OCI-LY3 (cell line): ENCODE results near the gene CPED1.

Experiments used
- EZH2phosphoT487 ChIP-seq: fragments of 200-600 bp; shearing (Covaris generic); IDR thresholded peaks from 2 replicates; pipeline ENCODE4 v1.6.1; 2018; ENCODE audit warnings: antibody characterized with exemption, mixed run types, low read depth
- TF ChIP-seq, protein P1 (sequence below): fragments of 200-600, 300-600 bp; sonication (generic); IDR thresholded peaks from 2 replicates; pipeline ENCODE4 v1.5.1; 2014; ENCODE audit warnings: antibody characterized with exemption, low read length, low read depth

DNA sequence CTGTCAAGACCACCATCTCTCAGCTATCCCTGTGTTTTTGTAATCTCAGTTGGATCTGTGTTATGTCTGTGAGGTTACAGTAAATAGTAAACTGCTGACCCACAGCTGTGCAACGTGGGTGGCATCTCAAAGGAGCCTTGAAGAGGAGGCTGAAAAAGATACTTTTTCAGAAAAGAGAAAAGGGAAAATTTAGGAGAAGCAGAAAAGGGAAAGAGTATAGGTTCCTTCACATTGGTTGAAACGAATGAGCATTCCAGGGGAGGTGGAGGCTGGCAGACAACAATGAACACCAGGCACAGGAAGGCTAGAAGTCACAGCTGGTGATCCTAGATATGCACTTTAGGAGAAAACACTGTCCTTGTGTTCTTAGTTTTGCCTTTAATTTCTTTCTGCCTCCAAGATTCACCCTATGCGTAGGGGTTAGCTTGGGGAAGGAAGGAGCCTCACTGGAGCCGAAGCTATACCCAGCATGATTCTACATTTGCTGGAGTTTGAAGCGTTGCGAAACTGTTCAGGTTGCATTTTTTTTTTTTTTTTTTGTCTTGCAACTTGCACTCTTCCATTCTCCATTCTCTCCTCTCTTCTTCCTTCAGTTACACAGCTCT is 18.3 kb downstream of the CPED1 start:
- TF ChIP-seq, protein P1, sequence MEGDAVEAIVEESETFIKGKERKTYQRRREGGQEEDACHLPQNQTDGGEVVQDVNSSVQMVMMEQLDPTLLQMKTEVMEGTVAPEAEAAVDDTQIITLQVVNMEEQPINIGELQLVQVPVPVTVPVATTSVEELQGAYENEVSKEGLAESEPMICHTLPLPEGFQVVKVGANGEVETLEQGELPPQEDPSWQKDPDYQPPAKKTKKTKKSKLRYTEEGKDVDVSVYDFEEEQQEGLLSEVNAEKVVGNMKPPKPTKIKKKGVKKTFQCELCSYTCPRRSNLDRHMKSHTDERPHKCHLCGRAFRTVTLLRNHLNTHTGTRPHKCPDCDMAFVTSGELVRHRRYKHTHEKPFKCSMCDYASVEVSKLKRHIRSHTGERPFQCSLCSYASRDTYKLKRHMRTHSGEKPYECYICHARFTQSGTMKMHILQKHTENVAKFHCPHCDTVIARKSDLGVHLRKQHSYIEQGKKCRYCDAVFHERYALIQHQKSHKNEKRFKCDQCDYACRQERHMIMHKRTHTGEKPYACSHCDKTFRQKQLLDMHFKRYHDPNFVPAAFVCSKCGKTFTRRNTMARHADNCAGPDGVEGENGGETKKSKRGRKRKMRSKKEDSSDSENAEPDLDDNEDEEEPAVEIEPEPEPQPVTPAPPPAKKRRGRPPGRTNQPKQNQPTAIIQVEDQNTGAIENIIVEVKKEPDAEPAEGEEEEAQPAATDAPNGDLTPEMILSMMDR = no peak
- no peak for TF ChIP-seq EZH2phosphoT487
